HL-60 (cell line): ENCODE results near the gene RNASE3.

Experiments
- DNase-seq, 2 experiments: peaks; one replicate each; pipeline ENCODE4 v3.0.0-alpha.2; 2010 to 2020; ENCODE audit warnings: low read depth in 1 of 2, low spot score in 1 of 2
- H3K27ac ChIP-seq: fragments of 250-450 bp; sonication (Bioruptor Pico); replicated peaks from 2 replicates; pipeline ENCODE4 v1.5.1; 2020; ENCODE audit warnings: mild to moderate bottlenecking, moderate library complexity
- H3K27me3 ChIP-seq: fragments of 250-450 bp; sonication (Bioruptor Pico); 2 replicates; pipeline ENCODE4 v1.5.1; 2021; ENCODE audit warnings: mild to moderate bottlenecking, moderate library complexity; ENCODE audit not compliant: insufficient read depth, poor library complexity, severe bottlenecking
- H3K4me3 ChIP-seq: replicated peaks from 2 replicates; pipeline ENCODE4 v1.5.1; 2011; ENCODE audit warnings: mild to moderate bottlenecking, control low read depth, low read length; ENCODE audit not compliant: insufficient read depth
- GABPA ChIP-seq: IDR thresholded peaks from 2 replicates; pipeline ENCODE4 v1.6.1; 2012; ENCODE audit warnings: low read depth
- POLR2AphosphoS5 ChIP-seq: IDR thresholded peaks from 2 replicates; pipeline ENCODE4 v1.6.1; 2012; ENCODE audit warnings: low read depth
- SPI1 ChIP-seq: IDR thresholded peaks from 2 replicates; pipeline ENCODE4 v1.6.1; 2012; ENCODE audit warnings: low read depth, mild to moderate bottlenecking, borderline replicate concordance
- TF ChIP-seq, protein P1 (sequence below): IDR thresholded peaks from one replicate; pipeline ENCODE4 v1.5.1; 2011; ENCODE audit warnings: low read length, control low read depth, inconsistent platforms; ENCODE audit not compliant: insufficient read depth
- TF ChIP-seq, protein P2 (sequence below): IDR thresholded peaks from 2 replicates; pipeline ENCODE4 v1.6.1; 2012; ENCODE audit warnings: low read depth; ENCODE audit not compliant: insufficient replicate concordance

Gene RNASE3

GRCh38 chr14:20857630-20858261 lies 33.4 kb upstream of the RNASE3 start:
- no peaks in the 10 kb centered on the region for H3K27me3 ChIP-seq
- TF ChIP-seq, protein P1, sequence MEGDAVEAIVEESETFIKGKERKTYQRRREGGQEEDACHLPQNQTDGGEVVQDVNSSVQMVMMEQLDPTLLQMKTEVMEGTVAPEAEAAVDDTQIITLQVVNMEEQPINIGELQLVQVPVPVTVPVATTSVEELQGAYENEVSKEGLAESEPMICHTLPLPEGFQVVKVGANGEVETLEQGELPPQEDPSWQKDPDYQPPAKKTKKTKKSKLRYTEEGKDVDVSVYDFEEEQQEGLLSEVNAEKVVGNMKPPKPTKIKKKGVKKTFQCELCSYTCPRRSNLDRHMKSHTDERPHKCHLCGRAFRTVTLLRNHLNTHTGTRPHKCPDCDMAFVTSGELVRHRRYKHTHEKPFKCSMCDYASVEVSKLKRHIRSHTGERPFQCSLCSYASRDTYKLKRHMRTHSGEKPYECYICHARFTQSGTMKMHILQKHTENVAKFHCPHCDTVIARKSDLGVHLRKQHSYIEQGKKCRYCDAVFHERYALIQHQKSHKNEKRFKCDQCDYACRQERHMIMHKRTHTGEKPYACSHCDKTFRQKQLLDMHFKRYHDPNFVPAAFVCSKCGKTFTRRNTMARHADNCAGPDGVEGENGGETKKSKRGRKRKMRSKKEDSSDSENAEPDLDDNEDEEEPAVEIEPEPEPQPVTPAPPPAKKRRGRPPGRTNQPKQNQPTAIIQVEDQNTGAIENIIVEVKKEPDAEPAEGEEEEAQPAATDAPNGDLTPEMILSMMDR: peak; percentile 81
- TF ChIP-seq POLR2AphosphoS5: no peak
- TF ChIP-seq GABPA: no peak
- H3K4me3 ChIP-seq: no peak overlapping the region
- DNase-seq: peak; percentile 38 to 81
- no peak overlapping the region for H3K27ac ChIP-seq

DNA sequence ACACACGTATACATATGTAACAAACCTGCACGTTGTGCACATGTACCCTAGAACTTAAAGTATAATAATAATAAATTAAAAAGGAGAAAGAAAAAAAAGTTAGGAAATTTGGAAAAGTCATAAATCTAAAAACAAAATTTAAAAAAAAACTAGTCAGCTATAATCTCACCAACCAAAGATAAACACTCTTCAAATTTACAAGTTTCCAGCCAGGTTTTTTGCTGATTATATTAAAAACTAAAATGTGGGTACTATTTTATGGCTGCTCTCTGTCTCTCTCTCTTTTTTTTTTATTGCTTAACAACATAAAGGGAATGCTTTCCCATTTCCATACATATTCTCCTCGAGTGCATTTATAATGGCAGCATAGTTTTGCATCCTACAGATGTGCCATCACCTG lies 25.0 kb upstream of the RNASE3 start:
- H3K27ac ChIP-seq: no peak overlapping the region
- no peak overlapping the region for H3K4me3 ChIP-seq
- TF ChIP-seq POLR2AphosphoS5 (no peak), GABPA (no peak), SPI1 (no peak)
- TF ChIP-seq, protein P2, sequence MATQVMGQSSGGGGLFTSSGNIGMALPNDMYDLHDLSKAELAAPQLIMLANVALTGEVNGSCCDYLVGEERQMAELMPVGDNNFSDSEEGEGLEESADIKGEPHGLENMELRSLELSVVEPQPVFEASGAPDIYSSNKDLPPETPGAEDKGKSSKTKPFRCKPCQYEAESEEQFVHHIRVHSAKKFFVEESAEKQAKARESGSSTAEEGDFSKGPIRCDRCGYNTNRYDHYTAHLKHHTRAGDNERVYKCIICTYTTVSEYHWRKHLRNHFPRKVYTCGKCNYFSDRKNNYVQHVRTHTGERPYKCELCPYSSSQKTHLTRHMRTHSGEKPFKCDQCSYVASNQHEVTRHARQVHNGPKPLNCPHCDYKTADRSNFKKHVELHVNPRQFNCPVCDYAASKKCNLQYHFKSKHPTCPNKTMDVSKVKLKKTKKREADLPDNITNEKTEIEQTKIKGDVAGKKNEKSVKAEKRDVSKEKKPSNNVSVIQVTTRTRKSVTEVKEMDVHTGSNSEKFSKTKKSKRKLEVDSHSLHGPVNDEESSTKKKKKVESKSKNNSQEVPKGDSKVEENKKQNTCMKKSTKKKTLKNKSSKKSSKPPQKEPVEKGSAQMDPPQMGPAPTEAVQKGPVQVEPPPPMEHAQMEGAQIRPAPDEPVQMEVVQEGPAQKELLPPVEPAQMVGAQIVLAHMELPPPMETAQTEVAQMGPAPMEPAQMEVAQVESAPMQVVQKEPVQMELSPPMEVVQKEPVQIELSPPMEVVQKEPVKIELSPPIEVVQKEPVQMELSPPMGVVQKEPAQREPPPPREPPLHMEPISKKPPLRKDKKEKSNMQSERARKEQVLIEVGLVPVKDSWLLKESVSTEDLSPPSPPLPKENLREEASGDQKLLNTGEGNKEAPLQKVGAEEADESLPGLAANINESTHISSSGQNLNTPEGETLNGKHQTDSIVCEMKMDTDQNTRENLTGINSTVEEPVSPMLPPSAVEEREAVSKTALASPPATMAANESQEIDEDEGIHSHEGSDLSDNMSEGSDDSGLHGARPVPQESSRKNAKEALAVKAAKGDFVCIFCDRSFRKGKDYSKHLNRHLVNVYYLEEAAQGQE: no peak
- TF ChIP-seq, protein P1: no peak
- no peaks in the 10 kb centered on the region for H3K27me3 ChIP-seq
- DNase-seq: no peak

- no peak for DNase-seq
- H3K27me3 ChIP-seq: no peaks in the 10 kb centered on the region
- no peak overlapping the region for H3K27ac ChIP-seq
- TF ChIP-seq, protein P1: no peak
- H3K4me3 ChIP-seq: no peak overlapping the region
These were observed 24.2 kb upstream of the RNASE3 start for GRCh38 chr14:20866963-20867362.

DNA sequence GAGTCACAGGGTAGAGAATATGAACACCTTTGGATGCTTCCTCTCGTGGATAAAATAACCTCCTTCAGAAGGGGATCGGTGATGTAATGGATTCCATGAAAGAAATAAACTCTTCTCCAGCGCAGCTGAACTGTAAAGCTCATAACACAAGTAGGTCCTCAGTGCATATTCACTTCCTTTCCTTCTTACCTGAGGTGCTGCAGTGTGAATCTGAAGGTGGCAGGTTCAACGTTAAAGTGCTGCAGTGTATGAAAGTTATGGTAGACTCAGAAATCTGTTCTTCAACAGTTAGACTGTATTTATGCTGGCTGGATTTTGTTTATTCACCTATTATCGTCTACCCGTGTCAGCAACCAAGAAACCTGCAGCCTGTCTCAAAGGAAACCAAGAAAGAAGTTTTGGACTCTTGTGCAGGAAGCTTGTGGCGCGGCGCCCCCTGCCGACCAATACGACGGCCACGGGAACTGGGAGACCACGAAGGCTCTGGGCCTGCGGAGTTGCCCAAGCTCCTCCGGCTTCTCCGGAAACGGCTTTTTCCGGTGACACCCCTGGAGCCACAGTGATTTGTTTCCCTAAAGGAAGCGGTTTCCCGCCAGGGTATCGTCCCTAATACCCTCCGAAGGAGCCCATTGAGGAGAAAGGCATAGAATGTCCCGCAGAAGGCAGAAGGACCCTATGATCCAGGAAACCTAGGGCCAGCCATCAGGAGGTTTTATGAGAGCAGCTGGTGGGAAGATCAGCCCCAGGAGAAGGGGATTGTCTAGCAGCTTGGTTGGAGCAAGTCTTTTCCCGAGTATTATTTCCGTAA lies 17.6 kb upstream of the RNASE3 start:
- DNase-seq: peak; percentile 44 to 91
- Histone ChIP-seq H3K4me3 (no peak overlapping the region), H3K27ac (peak overlapping the region; percentile 31; the same call in 1 of the 2 replicates), H3K27me3 (no peaks in the 10 kb centered on the region)
- TF ChIP-seq, protein P1: peak; percentile 66
- TF ChIP-seq, protein P2: no peak
- TF ChIP-seq POLR2AphosphoS5 (peak; percentile 52), SPI1 (no peak), GABPA (peak; percentile 90)
